NCI-H526 treated with DMSO at 0.1 percent for 48 hours (cell line): Measurements from ENCODE around the gene DNTTIP2.
"Not testable (repeated sequence)": the region's sequence is repeated elsewhere in the genome, so short reads cannot be mapped to it uniquely, and the experiment has no call there.

Source experiments
- DNase-seq: peaks from one replicate; lab custom pipeline; 2025; lab: John Stamatoyannopoulos, UW

DNTTIP2 gene

GRCh38 chr1:93876244-93876643 is 2.8 kb downstream of the DNTTIP2 start:
- DNase-seq = no peak

- no peak for DNase-seq
Measured at GRCh38 chr1:93874025-93874651, 4.9 kb downstream of the DNTTIP2 start.

- DNase-seq = no peak
Measured at GRCh38 chr1:93871366-93871765, 7.6 kb downstream of the DNTTIP2 start.

- no peak for DNase-seq
Measured at GRCh38 chr1:93869653-93870052, 9.4 kb downstream of the DNTTIP2 start.

- DNase-seq = not testable (repeated sequence)
Measured at GRCh38 chr1:93868492-93868891, 10.5 kb downstream of the DNTTIP2 start.

- DNase-seq = no peak
Measured at GRCh38 chr1:93865253-93865652, 13.8 kb downstream of the DNTTIP2 start.

- no peak for DNase-seq
Measured at GRCh38 chr1:93864175-93864574, 14.8 kb downstream of the DNTTIP2 start.

- not testable (repeated sequence) for DNase-seq
Measured at GRCh38 chr1:93857653-93858052, 21.4 kb downstream of the DNTTIP2 start.

GRCh38 chr1:93855983-93856382 is 23.0 kb downstream of the DNTTIP2 start:
- not testable (repeated sequence) for DNase-seq

GRCh38 chr1:93853940-93854339 is 25.1 kb downstream of the DNTTIP2 start:
- DNase-seq = no peak

GRCh38 chr1:93851878-93852277 is 27.1 kb downstream of the DNTTIP2 start:
- DNase-seq = no peak

- DNase-seq = no peak
Measured at GRCh38 chr1:93851327-93851712, 27.7 kb downstream of the DNTTIP2 start.

GRCh38 chr1:93850687-93851326 is 28.2 kb downstream of the DNTTIP2 start:
- DNase-seq = peak; percentile 17

GRCh38 chr1:93848350-93848883 is 30.6 kb downstream of the DNTTIP2 start:
- DNase-seq = no peak

GRCh38 chr1:93847811-93848288 is 31.2 kb downstream of the DNTTIP2 start:
- DNase-seq = peak; percentile 33

GRCh38 chr1:93846992-93847810 is 31.8 kb downstream of the DNTTIP2 start:
- DNase-seq = peak; percentile 82

- peak; percentile 67 for DNase-seq
Measured at GRCh38 chr1:93846206-93846991, 32.6 kb downstream of the DNTTIP2 start.

- DNase-seq = peak; percentile 42
Measured at GRCh38 chr1:93845538-93846205, 33.3 kb downstream of the DNTTIP2 start.

- DNase-seq = peak; percentile 64
Measured at GRCh38 chr1:93844262-93845045, 34.6 kb downstream of the DNTTIP2 start.

GRCh38 chr1:93842750-93843500 is 36.1 kb downstream of the DNTTIP2 start:
- no peak for DNase-seq
